ENCODE data around the gene PDILT. TPM values are rescaled to one million over a fixed set of nuclear protein-coding genes. Genes with fewer than 3 reads are reported as not detected.

PDILT gene
- polyA plus RNA-seq, 1 donor, result 0.33 TPM

DNA sequence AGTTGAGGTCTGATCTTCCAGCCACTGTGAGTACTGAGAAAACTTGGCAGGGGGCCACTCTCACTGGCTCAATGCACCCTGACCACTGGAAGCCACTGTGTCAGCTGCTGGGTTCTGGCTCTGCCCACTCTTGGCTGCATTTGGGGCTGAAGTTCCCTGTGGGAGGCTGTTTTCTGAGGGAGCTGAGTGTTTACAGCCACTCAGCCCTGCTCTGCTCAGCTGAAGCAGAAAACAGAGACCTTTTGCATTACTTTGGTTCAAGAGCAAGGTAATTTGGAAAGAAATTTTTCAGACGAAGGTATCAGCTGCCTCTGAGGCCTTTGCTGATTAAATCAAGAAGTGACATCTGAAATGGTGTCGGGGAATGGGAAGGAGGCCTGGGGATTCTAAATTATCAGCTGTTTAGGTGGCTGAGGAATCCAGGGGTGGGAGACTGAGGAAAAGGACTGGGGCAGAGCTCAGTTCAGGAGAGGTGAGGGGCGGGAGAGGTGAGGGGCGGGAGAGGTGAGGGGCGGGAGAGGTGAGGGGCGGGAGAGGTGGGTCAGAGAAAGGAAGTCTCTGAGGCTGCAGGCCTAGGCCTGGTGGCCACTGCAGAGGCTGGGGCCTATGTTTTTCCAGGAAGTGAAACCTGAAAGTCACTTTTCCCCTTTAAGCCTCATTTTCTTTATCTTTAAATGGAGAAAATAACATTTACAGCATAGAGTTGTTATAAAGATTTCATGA, 5.0 kb upstream of the PDILT start, which contains the start of gene ACSM5:
ACSM5 (plus strand) TSS at position 137 of the 723 bp plus-strand sequence. CDS start 1,951 bp downstream, outside the sequence.
- DNase-seq, result no peak

DNA sequence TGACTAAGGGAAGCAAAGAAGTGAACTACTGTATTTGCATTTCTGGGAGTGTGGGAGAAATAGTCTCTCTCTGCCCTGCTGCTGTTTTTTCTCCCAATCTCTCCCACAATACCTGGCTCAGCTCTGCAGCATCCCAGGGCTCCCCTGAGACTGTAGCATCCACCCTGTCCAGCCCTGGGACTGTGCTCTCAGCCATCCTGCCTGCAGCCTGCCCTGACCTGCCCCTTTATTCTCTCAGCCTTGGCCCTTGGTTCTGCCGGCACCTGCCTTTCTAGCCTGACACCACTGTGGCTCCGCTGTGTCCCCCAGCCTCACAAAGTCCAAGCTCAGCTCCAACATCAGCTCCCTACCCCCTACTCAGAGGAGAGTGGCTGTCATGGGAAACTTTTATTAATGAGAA, 1.9 kb downstream of the PDILT start:
- no peak for DNase-seq

DNA sequence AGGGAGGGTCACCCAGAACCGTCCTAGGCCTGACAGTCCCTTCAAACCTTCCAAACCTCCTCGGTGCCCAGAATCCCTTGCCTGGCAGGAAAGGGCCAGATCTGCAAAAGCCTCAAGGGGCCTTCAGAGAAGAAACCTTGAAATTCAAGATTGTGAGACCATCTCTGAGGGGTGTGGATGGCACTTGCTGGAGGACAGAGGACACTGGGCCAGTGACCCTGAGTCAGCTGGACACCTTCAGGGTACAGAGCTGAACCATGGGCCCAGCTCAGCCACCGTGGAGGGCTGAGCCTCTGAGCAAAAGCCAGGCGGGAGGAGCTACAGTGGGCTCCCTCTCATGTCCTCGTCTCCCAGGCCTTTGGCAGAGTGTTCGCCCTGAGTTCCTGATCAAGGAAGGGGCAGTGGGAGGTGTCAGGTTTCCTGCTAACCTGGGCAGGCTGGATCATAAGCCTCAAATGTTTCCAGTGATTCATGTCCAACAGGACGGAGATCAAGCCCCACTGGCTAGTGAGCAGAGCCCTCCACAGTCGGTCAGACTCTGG, 3.0 kb downstream of the PDILT start:
- no peak for DNase-seq

DNA sequence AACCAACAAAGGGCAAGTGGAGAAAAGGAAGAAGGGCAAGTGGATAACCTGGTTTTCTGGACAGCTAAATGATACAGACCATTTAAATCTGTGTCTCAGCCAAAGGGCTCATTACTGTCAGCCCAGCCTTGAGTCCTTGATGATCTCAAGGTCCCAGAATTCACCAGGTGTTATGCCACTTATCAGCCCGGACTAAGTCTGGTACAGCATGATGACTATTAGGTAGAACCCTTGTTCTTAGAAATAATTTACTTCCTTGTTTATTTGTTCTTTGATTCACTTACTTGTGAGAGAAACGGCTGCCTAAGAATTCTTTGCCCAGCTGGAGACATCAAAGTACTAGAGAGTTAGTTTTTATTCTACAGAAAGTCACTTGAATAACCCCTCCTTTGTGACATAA, 3.5 kb downstream of the PDILT start:
- DNase-seq, result no peak

DNA sequence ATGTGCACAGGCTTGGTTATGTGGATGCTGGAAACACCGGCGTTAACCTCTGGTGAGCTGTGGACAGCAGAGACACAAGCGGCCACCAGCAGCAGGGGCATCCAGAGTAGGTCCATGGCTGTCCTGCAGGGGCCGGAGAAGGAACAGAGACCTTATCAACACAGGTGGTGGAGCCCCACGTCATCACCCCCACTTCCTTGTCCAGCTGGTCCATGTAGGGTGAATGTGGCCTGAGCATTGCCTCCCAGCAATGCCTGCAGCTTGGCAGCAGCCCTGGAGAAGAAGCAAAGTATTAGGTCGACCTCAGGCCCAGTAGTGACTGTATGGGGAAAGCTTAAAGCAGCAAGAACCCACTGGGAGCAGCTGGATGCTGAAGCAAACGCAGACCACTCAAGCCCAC, 5.4 kb downstream of the PDILT start:
- DNase-seq, result no peak

DNA sequence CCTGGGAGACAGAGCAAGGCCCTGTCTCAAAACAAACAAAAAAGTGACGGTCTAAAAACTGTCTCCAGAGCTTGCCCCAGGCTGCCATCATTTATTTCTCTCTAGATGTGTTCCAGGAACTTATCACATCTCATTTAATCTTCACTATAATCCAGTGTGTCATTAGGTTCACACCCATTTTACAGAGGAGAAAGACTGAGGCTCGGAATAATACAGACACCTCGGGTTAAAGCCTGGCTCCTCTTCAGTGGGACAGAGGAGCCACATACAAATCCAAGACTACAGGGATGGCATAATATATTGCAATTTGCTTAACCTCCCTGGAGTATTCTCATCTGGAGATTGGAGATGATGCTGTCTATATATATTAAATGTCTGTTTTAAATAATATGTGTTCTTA, 5.9 kb downstream of the PDILT start:
- DNase-seq, result no peak

DNA sequence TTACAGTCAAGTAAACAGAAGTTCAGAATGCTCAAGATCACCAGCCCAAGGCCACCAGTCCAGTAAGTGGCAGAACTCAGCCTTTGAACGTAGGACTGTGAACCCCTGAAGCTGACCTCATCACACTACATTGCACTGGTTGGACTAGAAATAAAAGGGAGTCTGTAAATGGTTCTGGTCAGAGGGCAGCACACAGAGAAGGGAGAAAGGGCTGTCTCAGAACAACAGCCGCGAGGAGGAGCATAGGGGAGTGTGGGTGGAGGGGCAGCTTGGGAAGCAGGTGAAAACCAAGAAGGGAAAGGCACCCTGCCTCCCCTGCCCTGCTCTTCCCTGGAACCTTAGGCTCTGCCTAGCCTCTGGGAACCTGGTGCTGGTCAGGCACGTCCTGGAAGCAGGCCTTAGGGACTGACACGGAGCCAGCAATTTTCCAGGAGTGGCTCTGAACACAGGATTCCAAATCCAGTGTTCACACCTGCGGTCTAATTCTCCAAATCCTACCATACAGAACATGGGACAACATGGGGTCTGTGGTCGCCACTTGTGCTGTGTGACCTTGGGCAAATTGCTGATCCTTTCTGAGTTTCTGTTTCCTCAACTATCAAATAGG, 7.0 kb downstream of the PDILT start:
- no peak for DNase-seq

DNA sequence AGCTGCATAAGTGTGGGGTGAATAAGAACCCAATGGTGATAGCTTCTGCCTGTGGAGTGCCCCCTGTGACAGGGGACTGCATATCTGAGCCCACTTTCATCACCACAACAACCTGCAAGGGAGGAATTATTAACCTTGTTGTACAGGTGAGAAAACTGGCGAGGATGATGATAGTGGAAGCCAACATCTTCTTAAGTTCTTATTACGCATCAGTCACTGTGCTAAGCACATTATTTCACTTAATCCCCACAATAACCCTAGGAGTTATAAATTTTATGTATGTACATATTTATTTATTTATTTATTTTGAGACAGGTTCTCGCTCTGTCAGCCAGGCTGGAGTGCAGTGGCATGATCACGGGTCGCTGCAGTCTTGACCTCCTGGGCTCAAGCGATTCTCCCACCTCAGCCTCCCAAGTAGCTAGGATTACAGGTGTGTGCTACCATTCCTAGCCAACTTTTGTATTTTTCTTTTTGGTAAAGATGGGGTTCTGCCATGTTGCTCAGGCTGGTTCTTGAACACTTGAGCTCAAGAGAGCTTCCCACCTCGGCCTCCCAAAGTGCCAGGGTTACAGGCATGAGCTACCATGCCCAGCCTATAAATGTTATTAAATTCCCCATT, 7.6 kb downstream of the PDILT start:
- no peak for DNase-seq

DNA sequence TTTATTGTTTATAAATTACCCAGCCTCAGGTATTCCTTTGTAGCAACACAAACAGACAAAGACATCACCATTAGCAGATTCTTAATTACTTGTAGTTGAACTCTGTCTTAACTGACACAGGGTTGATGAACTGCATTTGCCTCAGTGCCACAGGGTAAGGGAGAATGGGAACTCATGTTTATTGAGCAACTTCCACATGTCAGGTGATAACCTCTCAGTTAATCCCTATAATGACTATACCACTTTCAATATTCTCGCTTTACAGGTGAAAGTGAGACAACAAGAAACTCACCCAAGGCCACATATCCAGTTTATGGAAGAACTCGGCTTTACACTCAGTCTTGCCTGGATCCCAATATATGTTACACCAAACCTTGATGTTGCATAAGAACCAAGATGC, 8.6 kb downstream of the PDILT start:
- no peak for DNase-seq

DNA sequence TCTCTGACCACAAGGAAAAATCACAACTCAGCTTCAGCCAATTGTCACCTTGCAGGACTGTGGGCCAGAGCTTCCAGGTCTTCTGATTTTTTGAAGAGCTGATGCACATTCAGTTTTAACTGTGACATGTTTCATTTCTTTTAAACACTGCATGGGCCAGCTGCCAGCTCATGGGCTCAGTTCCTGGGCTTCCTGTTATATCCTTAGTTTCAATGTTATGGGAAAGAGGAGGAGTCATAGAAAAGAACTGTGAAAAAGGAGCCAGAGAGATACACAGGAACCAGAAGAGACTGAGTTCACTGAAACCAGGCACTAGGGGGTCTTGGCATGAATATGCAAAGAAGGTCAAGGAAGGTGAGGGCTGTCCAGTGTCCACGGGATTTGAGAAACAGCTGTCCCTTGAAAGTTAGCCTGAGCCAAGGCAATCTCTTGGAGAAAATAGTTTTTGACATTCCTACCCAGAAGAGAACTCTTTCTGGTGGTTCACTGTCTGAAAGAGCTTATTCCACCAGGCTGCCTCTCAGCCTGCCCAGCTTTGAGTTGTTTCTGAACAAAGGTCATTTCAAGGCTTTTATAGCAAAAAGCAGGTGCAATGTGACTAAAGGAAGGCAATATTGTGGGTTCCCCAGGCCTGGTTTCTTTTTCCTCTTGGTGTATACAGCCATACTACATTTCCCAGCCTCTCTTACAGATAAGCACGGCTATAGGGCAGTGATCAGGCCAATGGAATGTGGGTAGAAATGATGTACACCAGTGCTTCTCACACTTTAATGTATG, 10.5 kb downstream of the PDILT start:
- DNase-seq, result no peak

DNA sequence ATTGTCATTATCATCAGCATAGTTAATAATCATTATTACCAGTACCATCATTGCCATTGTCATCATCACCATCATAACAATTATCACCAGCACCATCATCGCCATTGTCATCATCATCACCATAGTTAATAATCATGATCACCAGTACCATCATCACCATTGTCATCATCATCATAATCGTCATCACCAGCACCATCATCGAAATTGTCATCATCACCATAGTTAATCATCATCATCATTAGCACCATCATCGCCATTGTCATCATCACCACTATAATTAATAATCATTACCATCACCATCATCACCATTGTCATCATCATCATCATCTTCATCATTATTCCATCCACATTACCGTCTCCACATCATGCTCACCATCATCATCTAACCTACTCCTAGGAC, 13.5 kb downstream of the PDILT start:
- DNase-seq, result no peak

DNA sequence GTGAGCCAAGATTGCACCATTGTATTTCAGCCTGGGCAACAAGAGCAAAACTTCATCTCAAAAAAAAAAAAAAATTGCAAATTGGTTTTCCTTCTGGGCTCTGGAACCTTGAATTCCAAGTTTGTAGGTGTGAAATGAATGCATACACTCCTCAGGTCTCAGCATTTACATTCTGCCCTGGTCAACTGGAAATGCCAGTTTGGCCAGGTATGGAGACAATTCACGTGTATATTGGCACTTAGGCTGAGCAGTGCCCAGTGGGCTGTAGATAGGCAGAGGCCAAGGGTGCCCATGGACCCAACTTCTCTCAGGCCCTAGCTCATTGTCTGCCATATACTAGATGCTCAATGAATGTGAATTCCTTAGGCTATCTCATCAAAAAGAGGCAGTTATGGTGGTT, 15.7 kb downstream of the PDILT start:
- DNase-seq, result no peak

DNA sequence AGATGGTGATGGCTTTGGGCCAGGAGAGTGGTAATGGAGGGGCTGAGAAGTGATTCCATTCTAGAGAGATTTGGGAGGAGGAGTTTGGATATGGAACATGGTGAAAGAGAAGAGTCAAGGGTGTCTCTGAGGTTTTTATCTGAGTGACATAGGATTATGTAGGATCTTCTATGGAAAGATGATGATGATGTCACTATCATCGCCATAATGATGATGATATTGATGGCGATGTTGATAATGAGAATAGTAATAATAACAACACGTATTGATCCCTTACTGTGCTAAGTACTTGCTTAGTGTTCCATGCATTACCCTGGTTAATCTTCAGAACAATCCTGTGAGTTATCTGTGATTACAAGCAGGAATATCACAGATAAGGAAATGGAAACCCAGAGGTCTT, 16.6 kb downstream of the PDILT start:
- DNase-seq, result no peak

DNA sequence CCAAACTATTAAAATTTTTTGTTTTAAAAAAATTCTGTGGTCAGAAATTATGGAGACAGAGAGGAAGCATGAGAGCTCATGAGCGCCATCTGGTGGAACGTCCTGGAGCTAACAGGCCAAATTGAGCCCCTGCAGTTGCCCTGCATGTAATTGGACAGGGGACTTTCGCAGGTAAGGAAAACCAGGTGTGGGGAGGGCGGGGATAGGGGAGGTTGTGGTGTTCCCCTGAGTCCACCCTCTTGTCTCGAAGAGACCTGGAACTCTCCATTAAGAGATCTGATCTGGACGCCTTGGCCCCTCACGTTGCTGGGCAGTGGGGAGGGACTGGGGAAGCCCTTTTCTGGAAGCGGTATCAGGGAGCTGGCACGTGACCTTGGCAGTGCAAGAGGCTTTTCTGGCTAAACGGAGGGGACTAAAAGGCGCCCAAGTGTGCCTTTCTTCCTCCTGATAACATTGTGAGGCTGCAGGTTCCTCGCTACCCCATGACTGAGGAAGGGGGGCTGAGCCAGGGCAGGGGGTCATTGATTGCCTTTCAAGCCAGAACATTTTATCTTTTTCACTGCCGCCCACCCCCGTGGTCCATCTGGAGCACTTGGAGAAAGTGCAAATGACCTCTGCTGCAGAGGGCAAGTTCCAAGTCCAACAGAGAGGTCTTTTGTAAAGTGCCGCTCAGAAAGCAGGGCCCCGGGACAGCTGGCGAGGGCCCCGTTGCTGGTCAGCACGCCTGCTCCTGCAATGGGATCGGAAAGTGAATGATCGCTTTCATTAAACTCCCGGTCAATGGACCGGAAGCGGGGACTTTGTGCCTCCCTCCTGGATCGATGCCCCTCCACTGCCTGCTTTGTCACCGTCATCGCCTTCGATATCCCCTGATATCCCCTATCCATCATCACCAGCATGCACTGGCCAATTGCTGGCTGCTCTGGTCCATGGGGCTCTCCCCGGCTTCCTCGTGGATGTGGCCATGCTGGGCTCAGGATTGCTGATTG, 18.4 kb downstream of the PDILT start:
- peak; percentile 39 for DNase-seq

DNA sequence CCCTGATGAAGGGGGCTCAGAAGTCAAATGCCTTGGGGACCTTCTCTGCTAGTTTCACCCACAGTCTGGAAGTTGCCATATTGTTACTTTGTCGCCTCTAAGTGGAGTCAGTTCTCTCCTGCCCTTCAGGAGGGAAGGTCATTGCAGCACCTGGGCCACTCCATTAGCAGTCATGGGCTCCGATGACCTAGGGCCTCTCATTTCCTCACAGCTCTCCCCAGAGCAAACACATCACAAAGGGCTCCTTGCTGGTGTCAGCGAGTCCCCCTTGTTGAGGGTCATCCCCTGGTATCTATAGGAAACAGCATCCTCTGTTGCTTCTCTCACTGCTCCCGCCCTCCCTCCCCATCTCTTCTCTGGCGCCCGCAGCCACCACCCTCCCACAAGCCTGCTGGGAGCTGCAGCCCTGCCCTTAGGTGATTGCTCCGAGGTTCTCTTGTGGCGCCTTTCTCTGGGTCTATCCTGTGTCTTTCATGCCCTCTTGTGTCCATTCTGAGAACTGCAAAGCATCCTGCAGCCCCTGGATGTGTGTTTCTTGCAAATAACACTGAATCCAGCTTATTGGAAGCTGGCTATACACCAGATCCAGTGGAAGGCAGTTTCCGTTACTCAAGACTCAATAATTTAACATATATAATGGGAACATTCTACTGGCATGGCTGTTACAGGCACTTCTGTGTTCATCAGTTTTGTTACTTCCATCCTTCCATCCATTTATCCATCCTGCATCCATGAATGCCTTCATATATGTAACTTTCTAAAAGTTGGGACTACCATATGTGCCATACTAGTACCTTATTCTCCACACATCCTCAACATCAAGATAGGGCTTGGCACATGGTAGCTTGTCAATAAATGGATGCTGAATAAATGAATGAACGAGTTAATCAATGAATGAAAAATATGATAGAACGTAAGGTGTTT, 21.2 kb downstream of the PDILT start:
- peak; percentile 69 for DNase-seq

DNA sequence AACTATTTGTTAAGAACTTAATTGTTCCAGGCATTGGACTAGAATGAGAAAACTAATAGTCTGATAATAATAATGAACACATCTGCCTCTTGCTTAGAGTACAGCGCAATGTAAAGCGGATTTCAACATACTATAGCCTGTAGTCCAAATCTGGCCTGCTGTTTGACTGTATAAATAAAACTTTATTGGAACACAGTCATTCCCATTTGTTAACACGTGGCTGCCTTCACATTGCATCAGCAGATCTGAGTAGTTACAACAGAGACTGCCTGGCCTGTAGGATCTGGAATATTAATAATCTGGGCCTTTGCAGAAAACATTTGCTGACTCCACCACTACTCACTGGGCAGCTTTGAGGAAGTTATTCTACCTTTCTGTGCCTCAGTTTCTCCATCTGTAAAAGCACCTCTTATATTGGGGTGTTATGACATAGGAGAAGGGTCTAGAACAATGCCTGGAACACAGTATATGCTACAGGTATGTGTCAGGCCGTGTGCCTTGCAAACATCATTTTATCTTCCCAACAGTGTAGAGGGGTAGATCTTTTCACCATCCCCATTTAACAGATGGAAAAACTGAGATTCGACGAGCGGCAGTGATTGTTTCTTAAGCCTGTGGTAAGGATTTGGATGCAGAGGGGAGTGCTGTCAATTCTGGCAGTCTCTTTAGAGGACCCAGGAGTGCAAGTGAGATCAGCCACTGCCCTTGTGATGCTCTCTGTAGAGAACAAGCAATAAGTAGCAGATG, 22.2 kb downstream of the PDILT start:
- DNase-seq, result no peak

DNA sequence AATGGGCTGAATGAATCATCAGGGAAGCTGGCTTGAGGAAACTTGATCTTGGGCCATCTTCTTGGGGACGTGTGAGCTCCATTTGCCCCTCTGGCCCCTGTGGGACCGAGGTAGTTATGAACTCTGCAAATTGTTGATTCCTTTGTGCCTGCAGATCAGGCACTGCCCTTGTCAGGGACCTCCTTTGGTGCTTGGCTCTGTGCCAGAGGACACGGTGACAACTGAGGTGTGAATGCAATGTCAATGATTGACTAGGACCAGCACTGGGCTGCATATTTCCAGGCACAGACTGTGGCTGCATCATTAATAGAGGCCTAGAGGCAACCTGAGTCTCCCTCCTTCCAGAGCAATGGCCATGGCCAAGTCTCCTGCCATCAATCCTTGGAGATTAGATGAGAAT, 23.8 kb downstream of the PDILT start:
- peak; percentile 33 for DNase-seq

DNA sequence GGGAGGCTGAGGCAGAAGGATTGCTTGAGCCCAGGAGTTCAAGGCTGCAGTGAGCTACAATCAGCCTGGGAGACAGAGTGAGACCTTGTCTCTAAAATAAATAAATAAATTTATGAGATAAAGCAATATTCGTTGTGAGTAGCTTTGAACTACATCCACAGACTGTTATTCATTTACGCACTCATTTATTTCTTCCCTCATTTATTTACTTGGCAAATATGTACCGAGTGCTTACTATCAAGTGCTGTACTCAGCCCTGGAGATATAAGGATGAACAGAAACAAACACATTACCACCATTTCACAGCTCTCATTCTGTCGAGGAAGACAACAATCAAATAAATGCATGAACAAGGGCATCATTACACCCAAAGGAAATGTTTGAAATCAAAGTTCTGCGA, 27.4 kb downstream of the PDILT start:
- DNase-seq, result no peak

DNA sequence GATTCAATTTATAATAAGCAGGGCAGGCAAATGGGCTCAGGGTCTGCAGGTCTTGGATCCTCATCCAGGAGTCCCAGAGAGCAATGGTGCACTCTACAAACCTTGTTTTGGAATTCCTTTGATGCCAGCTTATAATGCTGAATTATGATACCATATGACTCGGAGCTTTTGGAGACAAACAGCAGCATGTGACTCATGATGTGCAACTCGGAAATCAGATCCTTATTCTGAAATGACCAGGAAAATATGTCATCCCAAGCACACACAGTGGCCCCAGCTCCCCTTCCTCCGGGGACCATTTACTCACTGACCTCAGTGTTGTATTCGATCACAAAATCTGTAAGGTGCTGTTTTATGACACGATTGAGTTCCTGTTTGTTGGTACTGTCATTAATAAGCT, 31.8 kb downstream of the PDILT start:
- no peak for DNase-seq

All from left kidney (tissue), 2 donors.